DMS53 treated with DMSO at 0.1 percent for 48 hours (cell line): Measurements from ENCODE around the gene NEXMIF.
"Not testable (repeated sequence)": the region's sequence is repeated elsewhere in the genome, so short reads cannot be mapped to it uniquely, and the experiment has no call there.

Source experiments
- DNase-seq: peaks from one replicate; lab custom pipeline; 2025; ENCODE audit not compliant: unreplicated experiment; lab: John Stamatoyannopoulos, UW

Gene NEXMIF

GRCh38 chrX:74925225-74926088 lies at the start of gene NEXMIF:
Gene NEXMIF, minus strand, starts transcription at chrX:74925452.
- peak; percentile 49 for DNase-seq

DNA sequence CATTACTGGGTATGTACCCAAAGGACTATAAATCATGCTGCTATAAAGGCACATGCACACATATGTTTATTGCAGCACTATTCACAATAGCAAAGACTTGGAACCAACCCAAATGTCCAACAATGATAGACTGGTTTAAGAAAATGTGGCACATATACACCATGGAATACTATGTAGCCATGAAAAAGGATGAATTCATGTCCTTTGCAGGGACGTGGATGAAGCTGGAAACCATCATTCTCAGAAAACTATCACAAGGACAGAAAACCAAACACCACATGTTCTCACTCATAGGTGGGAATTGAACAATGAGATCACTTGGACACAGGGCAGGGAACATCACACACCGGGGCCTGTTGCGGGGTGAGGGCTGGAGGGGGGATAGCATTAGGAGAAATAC lies 36.7 kb upstream of the NEXMIF start:
- DNase-seq = not testable (repeated sequence)

DNA sequence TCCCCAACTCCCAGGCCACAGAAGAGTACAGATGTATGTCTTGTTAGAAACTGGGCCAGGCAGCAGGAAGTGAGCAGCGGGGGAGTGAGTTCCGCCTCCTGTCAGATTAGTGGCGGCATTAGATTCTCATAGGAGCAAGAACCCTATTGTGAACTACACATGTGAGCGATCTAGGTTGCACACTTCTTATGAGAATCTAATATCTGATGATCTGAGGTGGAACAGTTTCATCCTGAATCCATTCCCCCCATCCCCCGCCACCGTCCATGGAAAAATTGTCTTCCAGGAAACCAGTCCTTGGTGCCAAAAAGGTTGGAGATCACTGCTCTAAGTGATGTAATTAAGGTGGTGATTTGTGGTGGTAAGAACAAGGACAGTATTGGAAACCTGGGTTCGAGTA lies 24.5 kb upstream of the NEXMIF start:
- DNase-seq = no peak

GRCh38 chrX:74940414-74940813 lies 15.2 kb upstream of the NEXMIF start:
- DNase-seq = no peak

GRCh38 chrX:74931214-74931613 lies 6.0 kb upstream of the NEXMIF start:
- DNase-seq = no peak

DNA sequence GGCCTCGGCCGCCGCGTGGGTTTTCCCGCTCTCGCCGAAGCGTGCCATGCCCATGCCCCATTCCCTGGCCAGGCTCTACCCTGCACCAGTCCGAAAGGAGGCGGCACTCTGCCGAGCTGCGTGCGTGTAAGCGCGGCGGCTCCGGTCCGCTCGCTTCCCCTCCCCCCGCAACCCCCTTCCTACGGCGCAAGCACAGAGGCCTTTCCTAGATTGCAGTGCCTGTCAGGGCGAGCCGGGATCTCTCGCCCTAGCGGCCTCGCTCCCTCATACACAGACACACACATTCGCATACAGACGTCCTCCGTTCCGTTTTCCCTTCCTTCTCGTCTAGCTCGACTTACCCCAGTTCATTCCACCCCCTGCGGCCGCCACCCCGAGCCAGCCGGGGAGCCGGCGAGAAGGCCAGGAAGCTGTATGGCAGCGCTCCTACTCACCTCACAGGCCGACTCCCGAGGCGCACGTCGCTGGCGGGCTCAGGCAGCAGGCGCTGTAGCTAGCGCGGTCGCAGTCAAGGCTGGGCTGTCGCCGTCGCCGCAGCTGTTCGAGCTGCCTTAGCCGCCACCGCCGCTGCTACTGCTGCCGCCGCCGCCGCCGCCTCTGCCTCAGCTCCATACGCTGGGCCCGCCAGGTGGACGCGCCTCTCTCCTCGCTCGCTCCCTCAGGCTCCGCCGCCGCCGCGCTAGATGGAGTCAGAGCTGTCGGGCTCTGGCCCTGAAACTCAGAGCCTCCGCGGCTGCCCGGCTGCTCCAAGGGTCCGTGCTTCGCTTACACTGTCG lies 615 bp downstream of the NEXMIF start:
- peak; percentile 57 for DNase-seq

DNA sequence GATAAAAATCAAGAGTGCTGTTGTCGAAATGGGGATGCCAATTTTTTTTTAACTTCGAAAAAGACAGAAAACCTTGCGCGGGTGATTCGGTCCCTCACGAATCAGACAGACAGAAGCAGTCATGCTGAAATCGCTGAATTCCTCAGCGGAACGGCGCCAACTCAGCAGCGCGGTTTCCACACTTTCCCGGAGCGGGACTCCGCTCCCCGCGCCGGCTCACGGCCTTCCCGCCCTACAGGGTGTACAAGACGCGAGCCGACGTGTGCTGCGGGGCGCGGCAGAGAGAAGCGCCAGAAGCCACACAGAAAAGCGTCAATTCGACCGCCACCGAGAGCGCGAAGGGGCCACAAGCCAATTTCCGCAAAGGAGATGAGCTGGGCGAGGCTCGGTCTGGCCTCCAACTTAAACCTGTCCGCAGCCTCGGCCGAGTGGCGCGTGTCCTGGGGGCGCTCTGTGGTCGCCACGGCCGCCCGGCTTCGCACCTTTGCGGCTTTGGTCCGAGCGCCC lies 1.3 kb downstream of the NEXMIF start:
- peak; percentile 30 for DNase-seq

DNA sequence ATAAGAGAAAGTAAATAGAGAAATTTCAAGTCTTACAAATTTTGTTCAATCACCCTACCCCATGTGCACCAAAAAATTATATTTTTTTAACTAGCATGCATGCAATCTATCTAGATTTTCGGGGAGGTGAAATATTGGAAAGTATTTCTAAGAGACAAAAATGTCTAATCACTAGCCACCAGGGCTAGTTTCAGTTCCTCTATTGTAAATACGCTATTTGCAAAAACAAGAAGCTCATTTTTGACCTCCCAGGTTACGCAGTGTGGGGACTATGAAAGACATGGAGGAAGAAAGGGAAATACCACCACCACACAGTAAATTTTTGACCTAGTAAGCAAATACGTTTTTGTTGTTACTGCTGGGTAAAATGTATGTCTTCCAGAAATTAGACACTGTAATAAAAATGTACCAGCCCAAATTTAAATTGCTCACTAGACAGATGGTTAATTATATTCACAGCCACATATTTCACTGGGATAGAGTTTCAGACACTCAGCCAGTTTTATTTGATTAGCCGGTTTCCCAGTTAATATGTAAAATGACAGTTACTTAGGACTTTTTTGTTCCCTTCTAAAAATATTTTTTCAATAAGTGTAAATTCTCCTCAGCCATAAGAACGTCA lies 2.2 kb downstream of the NEXMIF start:
- no peak for DNase-seq

GRCh38 chrX:74911494-74911893 lies 13.8 kb downstream of the NEXMIF start:
- no peak for DNase-seq

GRCh38 chrX:74906417-74906816 lies 18.8 kb downstream of the NEXMIF start:
- no peak for DNase-seq

DNA sequence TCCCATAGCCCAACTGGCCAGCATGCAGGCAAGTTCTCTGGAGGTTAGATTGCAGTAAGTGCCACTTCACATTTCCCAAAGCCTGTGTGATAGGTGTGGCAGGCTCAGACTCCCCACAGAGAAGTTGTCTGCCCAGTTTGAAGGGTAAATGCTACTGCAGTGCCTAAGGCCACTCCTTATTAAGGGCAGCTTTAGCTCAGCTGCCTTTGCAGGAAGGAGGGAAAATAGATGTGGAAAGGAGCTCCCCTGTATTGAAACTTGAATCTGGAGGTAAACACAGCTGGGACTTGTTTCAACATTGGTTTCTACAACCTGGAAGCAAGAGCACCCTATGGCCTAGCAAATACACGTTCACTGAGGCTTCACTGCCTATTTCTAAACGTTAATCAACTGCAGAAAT lies 22.4 kb downstream of the NEXMIF start:
- DNase-seq = peak; percentile 85

DNA sequence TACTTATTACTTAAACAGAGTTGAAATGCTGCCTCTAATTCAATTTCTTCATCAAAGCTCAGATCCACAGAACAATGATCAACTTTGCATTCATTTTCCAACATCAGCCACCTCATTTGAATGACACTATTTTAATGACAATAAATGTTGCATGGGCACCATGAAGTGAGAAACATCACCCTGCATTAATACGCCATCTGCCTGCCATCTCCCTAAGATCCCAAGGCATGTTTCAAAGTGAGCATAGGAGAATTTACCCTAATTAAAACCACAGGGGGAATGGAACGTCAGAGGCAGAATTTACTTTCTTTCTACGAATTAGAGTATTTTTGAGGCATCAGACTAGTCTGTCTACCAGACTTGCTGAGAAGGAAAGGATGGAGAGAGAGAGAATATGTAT lies 32.7 kb downstream of the NEXMIF start:
- no peak for DNase-seq

DNA sequence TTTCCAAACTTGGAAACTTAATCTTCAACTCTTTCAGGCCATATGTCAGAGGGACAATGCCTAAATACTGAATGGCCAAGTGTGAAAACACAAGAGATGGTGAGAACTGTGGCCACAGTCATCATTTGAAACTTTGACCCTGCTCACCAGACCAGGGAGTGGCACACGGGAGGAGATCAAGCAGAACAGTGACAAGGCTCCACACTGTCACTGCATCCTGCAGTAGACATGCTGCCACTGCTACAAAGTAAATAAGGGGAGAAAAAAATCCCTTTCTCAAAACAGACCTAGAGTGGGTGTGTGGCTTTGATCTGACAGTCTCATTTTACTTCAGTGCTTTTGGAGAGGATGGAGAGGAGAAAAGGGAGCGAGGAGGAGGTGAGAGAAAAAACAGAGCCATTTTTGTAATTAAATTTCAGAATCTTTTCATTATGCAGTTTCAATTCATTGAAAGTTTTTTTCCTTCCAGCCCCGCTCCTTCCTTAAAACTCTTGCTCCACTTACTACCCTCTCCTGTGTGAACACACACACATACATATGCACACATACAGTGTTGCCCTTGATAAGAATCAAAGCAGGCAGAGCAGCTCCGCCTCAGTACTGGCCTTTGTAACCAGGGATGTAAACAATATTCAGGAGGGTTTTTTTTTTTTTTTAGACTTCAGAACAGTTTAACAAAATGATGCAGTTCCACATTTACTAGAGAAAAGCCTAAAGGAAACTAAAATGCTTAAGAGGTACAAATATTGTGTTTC lies 34.4 kb downstream of the NEXMIF start:
- DNase-seq = peak; percentile 1

GRCh38 chrX:74882383-74882782 lies 42.9 kb downstream of the NEXMIF start:
- DNase-seq = not testable (repeated sequence)

DNA sequence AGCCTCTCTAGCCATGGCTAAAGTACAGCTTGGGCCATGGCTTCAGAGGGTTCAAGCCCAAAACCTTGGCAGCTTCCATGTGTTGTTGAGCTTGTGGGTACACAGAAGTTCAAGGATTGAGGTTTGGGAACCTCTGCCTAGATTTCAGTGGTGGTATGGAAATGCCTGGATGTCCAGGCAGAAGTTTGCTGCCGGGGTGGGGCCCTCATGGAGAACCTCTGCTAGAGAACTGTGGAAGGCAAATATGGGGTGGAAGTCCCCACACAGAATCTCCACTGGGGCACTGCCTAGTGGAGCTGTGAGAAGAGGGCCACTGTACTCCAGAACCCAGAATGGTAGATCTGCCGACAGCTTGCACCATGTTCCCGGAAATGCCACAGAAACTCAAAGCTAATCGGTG lies 59.5 kb downstream of the NEXMIF start:
- DNase-seq = no peak

- DNase-seq = no peak
Measured at GRCh38 chrX:74853255-74853654, 72.0 kb downstream of the NEXMIF start.

DNA sequence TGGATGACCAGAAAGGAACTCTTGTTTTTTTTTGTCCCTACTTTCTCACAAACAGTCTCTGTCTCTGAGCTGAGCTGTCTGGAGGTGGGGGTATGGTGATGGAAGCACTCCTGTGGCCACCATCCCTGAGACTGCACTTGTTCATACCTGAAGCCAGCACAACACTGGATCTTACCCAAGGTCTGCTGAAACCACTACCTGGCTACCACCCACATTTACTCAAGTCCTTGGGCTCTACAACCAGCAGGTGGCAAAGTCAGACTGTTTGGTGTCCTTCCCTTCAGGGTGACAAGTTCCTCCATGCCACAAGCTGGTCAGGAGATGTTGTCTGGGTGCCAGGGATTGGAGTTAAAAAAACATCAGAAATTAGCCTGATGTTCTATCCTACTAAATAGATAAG lies 89.7 kb downstream of the NEXMIF start:
- no peak for DNase-seq

DNA sequence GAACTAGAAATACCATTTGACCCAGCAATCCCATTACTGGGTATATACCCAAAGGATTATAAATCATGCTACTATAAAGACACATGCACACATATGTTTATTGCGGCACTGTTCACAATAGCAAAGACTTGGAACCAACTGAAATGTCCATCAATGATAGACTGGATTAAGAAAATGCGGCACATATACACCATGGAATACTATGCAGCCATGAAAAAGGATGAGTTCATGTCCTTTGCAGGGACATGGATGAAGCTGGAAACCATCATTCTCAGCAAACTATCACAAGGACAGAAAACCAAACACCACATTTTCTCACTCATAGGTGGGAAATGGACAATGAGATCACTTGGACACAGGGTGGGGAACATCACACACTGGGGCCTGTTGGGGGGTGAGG lies 105.5 kb downstream of the NEXMIF start:
- DNase-seq = not testable (repeated sequence)

DNA sequence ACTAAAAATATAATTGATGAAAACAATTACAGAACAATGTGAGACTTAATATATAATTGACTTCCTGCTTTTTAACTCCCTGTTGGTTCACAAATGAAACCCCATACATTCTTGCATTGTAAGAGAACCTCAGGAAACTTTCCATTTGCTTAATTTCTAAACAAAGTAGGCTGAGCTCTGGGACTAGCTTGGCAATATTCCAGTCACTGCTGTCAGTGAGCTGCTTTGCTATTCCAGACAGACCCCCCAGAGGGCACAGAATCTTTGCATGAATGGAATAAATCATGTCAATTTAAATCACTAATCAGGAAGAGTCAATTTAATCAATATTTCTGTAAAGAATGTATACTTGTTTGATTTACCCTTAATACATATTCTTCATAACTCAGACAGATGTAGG lies 110.6 kb downstream of the NEXMIF start:
- DNase-seq = no peak

DNA sequence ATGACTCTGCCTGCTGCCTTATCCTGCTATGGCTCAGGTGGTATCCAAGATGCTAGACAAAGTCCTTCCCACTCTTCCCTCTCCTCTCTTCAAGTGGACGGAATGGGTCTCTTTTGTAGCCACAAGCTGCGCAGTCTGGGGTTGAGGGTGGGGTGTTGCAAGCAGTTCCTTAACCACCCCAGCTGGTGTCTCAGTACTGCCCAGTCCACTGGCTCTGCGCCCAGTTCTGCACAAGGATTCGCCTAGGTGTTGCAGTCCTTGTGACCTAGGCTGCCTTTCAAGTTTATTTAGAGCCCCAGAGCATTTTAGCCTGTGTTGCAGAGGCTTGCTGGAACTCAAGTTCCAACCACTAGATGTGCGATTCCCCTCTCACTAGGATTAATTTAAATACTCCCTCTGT lies 120.7 kb downstream of the NEXMIF start:
- no peak for DNase-seq

- no peak for DNase-seq
Measured at GRCh38 chrX:74800062-74800461, 125.2 kb downstream of the NEXMIF start.
